ENCODE data around the gene CMTM5. TPM values are rescaled to one million over a fixed set of nuclear protein-coding genes. Genes with fewer than 3 reads are reported as not detected.

CMTM5 gene
- total RNA-seq, 1 donor from 2014 or later, result 4.3 TPM

GRCh38 chr14:23409966-23410635, 33.3 kb downstream of the CMTM5 start:
- Mint-ChIP-seq H3K27me3 (ENCODE audit: insufficient read depth, low read depth) (peaks cover 4% of the 10 kb centered on the region), H3K36me3 (no peaks in the 10 kb centered on the region), H3K4me1 (peaks cover 11% of the 10 kb centered on the region), H3K9me3 (no peaks in the 10 kb centered on the region), H3K4me3 (no peak overlapping the region), H3K27ac (no peak overlapping the region)
- Histone ChIP-seq H3K4me3 (no peak overlapping the region), H4K20me1 (ENCODE audit: low read depth) (no peaks in the 10 kb centered on the region), H3K9ac (no peak overlapping the region), H3K27me3 (no peaks in the 10 kb centered on the region), H3K27ac (no peak overlapping the region), H3K9me3 (ENCODE audit: low read depth) (no peaks in the 10 kb centered on the region), H3K4me2 (no peak overlapping the region), H3K4me1 (no peaks in the 10 kb centered on the region), H3K79me2 (ENCODE audit: low read depth) (no peaks in the 10 kb centered on the region), H3K36me3 (no peaks in the 10 kb centered on the region), H3F3A (ENCODE audit: low read depth) (no peaks in the 10 kb centered on the region), H2AFZ (replicated peaks) (no peak overlapping the region)
- no peak for DNase-seq (ENCODE audit: low spot score)
- TF ChIP-seq EZH2phosphoT487 (IDR thresholded peaks at IDR 0.05), result no peak
- TF ChIP-seq CTCF (IDR thresholded peaks at IDR 0.05), result no peak
- no peak for TF ChIP-seq EZH2 (IDR thresholded peaks at IDR 0.05)

GRCh38 chr14:23411563-23412525, 35.0 kb downstream of the CMTM5 start:
- Histone ChIP-seq H2AFZ (replicated peaks) (no peak overlapping the region), H3K4me1 (no peaks in the 10 kb centered on the region), H3K79me2 (ENCODE audit: low read depth) (no peaks in the 10 kb centered on the region), H3K9ac (no peak overlapping the region), H3K9me3 (ENCODE audit: low read depth) (no peaks in the 10 kb centered on the region), H3F3A (ENCODE audit: low read depth) (no peaks in the 10 kb centered on the region), H3K4me2 (no peak overlapping the region), H3K36me3 (no peaks in the 10 kb centered on the region), H3K27ac (no peak overlapping the region), H4K20me1 (ENCODE audit: low read depth) (no peaks in the 10 kb centered on the region), H3K27me3 (no peaks in the 10 kb centered on the region), H3K4me3 (no peak overlapping the region)
- Mint-ChIP-seq H3K36me3 (no peaks in the 10 kb centered on the region), H3K4me3 (no peak overlapping the region), H3K9me3 (no peaks in the 10 kb centered on the region), H3K27me3 (ENCODE audit: insufficient read depth, low read depth) (peaks cover 8% of the 10 kb centered on the region), H3K27ac (peak overlapping the region; percentile 62), H3K4me1 (peaks cover 15% of the 10 kb centered on the region)
- no peak for DNase-seq (ENCODE audit: low spot score)
- TF ChIP-seq EZH2phosphoT487 (IDR thresholded peaks at IDR 0.05) (no peak), EZH2 (IDR thresholded peaks at IDR 0.05) (no peak), CTCF (IDR thresholded peaks at IDR 0.05) (no peak)

DNA sequence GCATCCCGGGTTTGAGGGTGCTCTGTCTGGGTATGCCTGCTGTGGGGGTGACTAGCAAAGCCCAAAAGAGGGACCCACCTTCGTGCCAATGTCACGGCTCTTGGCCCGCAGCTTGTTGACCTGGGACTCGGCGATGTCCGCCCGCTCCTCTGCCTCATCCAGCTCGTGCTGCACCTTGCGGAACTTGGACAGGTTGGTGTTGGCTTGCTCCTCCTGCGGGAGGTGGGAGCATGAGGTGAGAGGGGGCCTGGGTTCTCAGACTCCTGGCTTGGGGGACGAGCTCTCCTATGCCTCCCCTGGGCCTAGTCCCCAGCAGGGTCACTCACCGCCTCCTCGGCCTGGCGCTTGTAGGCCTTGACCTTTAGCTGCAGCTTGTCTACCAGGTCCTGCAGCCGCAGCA, 36.8 kb downstream of the CMTM5 start:
- Histone ChIP-seq H4K20me1 (ENCODE audit: low read depth) (no peaks in the 10 kb centered on the region), H3K27ac (no peak overlapping the region), H3K79me2 (ENCODE audit: low read depth) (no peaks in the 10 kb centered on the region), H2AFZ (replicated peaks) (no peak overlapping the region), H3F3A (ENCODE audit: low read depth) (no peaks in the 10 kb centered on the region), H3K4me1 (no peaks in the 10 kb centered on the region), H3K9ac (no peak overlapping the region), H3K4me2 (no peak overlapping the region), H3K27me3 (no peaks in the 10 kb centered on the region), H3K4me3 (no peak overlapping the region), H3K36me3 (no peaks in the 10 kb centered on the region), H3K9me3 (ENCODE audit: low read depth) (no peaks in the 10 kb centered on the region)
- Mint-ChIP-seq H3K27me3 (ENCODE audit: insufficient read depth, low read depth) (peaks cover 6% of the 10 kb centered on the region), H3K27ac (no peak overlapping the region), H3K4me3 (no peak overlapping the region), H3K4me1 (peaks cover 18% of the 10 kb centered on the region), H3K36me3 (no peaks in the 10 kb centered on the region), H3K9me3 (no peaks in the 10 kb centered on the region)
- DNase-seq (ENCODE audit: low spot score), result no peak
- TF ChIP-seq EZH2phosphoT487 (IDR thresholded peaks at IDR 0.05), result no peak
- TF ChIP-seq CTCF (IDR thresholded peaks at IDR 0.05), result no peak
- TF ChIP-seq EZH2 (IDR thresholded peaks at IDR 0.05), result no peak
